ENCODE results near the gene PPP3CA.

- TF ChIP-seq, protein P1, sequence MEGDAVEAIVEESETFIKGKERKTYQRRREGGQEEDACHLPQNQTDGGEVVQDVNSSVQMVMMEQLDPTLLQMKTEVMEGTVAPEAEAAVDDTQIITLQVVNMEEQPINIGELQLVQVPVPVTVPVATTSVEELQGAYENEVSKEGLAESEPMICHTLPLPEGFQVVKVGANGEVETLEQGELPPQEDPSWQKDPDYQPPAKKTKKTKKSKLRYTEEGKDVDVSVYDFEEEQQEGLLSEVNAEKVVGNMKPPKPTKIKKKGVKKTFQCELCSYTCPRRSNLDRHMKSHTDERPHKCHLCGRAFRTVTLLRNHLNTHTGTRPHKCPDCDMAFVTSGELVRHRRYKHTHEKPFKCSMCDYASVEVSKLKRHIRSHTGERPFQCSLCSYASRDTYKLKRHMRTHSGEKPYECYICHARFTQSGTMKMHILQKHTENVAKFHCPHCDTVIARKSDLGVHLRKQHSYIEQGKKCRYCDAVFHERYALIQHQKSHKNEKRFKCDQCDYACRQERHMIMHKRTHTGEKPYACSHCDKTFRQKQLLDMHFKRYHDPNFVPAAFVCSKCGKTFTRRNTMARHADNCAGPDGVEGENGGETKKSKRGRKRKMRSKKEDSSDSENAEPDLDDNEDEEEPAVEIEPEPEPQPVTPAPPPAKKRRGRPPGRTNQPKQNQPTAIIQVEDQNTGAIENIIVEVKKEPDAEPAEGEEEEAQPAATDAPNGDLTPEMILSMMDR (IDR thresholded peaks at IDR 0.05), result no peak
- no peak for TF ChIP-seq EZH2 (IDR thresholded peaks at IDR 0.05)
Measured at GRCh38 chr4:101348995-101349800, 1.9 kb upstream of the PPP3CA start.

Measured in neural progenitor cell (in vitro differentiated cells).